HL-60 (cell line): ENCODE results near the gene KIF26B.

Experiments used
- POLR2AphosphoS5 ChIP-seq: IDR thresholded peaks from 2 replicates; pipeline ENCODE4 v1.6.1; 2012; ENCODE audit warnings: low read depth
- TF ChIP-seq, protein P1 (sequence below): IDR thresholded peaks from one replicate; pipeline ENCODE4 v1.5.1; 2011; ENCODE audit warnings: low read length, control low read depth, inconsistent platforms; ENCODE audit not compliant: insufficient read depth

DNA sequence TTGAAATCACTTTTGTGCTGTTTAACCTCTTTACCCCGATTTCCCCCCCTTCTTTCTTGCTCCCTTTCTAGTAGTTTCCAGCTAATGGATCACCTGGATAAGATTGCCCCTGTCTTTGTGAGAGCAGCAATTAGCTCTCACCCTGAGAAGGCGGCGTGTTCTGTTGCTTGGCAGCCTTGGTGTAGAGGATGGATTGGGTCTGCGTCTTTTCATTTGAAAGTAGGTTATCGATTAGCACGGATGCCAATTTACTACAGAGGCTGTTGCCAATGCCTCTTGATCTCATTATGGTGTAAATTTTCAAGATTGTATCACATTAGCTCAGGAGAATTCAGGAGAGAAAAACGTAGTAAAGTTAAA is 26.4 kb downstream of the KIF26B start:
- TF ChIP-seq, protein P1, sequence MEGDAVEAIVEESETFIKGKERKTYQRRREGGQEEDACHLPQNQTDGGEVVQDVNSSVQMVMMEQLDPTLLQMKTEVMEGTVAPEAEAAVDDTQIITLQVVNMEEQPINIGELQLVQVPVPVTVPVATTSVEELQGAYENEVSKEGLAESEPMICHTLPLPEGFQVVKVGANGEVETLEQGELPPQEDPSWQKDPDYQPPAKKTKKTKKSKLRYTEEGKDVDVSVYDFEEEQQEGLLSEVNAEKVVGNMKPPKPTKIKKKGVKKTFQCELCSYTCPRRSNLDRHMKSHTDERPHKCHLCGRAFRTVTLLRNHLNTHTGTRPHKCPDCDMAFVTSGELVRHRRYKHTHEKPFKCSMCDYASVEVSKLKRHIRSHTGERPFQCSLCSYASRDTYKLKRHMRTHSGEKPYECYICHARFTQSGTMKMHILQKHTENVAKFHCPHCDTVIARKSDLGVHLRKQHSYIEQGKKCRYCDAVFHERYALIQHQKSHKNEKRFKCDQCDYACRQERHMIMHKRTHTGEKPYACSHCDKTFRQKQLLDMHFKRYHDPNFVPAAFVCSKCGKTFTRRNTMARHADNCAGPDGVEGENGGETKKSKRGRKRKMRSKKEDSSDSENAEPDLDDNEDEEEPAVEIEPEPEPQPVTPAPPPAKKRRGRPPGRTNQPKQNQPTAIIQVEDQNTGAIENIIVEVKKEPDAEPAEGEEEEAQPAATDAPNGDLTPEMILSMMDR, result no peak
- no peak for TF ChIP-seq POLR2AphosphoS5
